NCI-H524 (cell line): Measurements from ENCODE around the gene PARD3B.
A peak's percentile ranks its signal among the peaks of the same experiment; 100 is the strongest.

ENCODE experiments used
- DNase-seq, 2 experiments: peaks; one replicate each; lab custom pipeline; 2025; lab: John Stamatoyannopoulos, UW

Gene PARD3B

GRCh38 chr2:205657579-205657978 lies 1112.3 kb downstream of the PARD3B start:
- DNase-seq: no peak

DNA sequence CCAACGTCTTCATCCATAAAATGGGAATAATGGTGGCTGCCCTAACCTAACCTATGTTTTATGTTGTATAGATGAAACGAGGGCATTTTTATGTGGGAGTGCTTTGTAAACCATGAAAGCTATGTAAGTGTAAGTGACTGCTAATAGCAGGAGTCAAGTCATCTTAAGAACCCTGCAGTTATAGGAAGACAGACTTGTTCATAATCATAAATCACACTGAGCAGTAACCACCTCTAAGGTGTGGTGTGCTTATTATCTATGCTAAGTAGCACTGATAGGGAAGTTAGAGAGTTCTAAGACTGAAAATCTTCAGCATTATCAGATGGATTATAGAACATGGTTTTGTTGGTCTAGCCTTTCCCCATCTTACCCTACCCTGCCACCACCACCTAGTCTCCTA lies 1112.8 kb downstream of the PARD3B start:
- no peak for DNase-seq

GRCh38 chr2:205658572-205658971 lies 1113.3 kb downstream of the PARD3B start:
- no peak for DNase-seq

DNA sequence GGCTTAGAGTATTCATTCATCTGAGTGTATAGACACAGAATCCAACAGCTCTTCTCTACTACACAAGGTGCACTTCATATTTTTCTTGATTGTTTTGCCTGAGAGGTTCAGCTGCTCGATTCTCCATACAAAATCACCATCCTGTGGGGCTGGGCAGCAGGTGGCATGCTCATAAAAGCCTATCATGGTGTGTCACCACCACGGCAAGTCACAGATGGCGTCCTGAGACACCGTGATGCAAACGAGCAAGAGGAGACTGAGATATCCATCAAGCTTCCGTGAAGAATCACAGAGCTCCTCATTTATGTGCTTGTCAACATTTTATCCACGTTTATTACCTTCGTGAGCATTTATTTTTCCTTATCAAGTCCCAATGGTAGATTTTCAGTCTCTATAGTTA lies 1114.6 kb downstream of the PARD3B start:
- peak; percentile 45 to 84 for DNase-seq

DNA sequence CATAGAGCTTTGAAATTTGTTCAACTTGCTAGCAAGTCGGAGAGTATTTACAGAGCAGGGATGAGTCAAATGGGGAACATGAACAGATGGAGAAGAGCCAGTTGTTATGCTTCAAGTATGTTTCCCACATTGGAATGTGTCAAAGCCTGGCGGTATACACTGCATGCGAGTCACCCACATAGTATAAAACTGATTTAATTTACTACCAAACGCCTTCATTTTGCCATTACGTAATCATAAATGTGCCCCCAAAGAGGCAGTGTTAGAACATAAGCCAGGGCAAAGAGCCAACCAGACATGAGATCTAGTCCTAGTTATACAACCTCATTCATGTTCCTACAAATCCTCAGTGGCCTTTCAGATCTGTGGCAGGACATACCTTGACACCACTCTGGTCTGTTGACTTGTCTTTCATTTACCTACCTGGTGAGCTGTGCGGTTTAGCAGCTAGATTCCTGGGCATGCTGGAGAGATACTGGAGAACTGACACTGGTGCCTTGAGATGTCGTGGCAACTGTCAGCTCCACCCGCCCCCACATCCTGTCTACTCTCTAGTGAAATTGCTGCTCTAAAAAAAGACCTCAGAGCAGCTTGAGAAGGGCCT lies 1115.3 kb downstream of the PARD3B start:
- peak in 1 of 2 experiments; percentile 32 for DNase-seq

- DNase-seq: no peak
Measured at GRCh38 chr2:205661281-205661680, 1116.0 kb downstream of the PARD3B start.

DNA sequence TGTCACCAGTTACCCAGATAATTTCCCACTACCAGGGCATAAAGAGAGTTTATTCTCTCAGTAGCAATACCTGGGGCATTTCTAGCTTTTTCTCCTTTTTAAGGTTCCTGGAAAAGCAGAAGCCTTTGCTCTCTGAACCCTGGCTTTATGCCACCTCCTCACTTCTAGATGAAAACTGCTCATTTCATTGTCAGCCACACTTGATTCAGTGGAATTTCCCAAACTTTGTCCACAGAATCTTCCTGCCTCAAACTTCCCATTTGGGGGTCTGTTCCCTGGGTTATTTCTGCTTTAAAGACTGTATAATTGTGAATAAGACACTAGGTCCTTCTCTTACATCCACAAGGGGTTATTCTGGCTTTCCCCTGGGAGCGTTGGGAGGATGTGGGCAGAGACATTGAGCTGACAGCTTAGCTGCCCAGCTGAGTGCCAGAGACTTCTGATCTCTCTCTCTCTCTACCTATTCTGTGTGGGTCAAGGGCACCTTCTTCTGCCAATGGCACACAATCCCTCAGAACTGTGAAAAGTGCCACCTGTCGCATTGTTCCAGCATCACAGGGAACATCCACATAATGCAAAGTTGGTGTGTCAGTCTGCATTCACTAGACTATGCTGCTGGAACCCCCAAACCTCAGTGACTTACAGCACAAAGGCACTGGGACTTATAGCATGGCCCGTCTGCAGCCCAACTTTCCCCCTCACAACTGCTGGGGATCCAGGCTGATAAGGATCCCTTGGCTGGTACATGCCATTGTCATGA lies 1117.1 kb downstream of the PARD3B start:
- no peak for DNase-seq

DNA sequence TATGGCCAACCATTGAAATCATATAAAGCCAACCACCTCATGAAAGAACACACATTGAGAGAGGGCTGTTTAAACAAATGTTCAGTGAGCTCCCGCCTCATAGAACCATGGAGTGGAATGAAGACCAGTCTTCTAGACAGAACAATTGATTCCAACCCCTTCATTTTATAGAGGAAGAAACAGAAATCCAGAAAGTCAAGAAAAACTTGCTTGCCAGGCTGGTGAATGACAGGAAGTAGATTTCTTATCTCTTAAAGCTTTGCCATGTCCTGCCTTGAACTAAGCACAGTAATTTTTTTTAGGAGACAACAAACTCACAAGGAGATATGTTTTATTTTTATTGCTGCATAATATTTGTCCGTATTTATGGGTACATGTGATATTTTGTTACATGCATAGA lies 1120.5 kb downstream of the PARD3B start:
- DNase-seq: no peak
